HG03469 (cell line): ENCODE results near the gene PDRG1.

Experiments
- ATAC-seq: cut with Tn5 transposase; IDR thresholded peaks from one replicate; pipeline ENCODE4 v1.9.1; 2021; ENCODE audit warnings: mild to moderate bottlenecking, moderate library complexity, moderate number of reproducible peaks; ENCODE audit not compliant: unreplicated experiment

PDRG1 gene

GRCh38 chr20:31951530-31952453, at the start of gene PDRG1:
PDRG1 (minus strand) TSS chr20:31952046; CDS start chr20:31951961, 85 bp downstream.
- peak; percentile 87 for ATAC-seq

GRCh38 chr20:31998246-31998645, 46.4 kb upstream of the PDRG1 start:
- ATAC-seq: no peak

GRCh38 chr20:31996996-31997395, 45.1 kb upstream of the PDRG1 start:
- ATAC-seq: no peak

GRCh38 chr20:31992086-31992485, 40.2 kb upstream of the PDRG1 start:
- ATAC-seq: no peak

GRCh38 chr20:31991339-31991705, 39.5 kb upstream of the PDRG1 start:
- ATAC-seq: no peak

- ATAC-seq: no peak
Measured at GRCh38 chr20:31990641-31991338, 38.9 kb upstream of the PDRG1 start.

- no peak for ATAC-seq
Measured at GRCh38 chr20:31989030-31989645, 37.3 kb upstream of the PDRG1 start.

- no peak for ATAC-seq
Measured at GRCh38 chr20:31988430-31989015, 36.7 kb upstream of the PDRG1 start.

GRCh38 chr20:31987744-31988143, 35.9 kb upstream of the PDRG1 start:
- ATAC-seq: no peak

- no peak for ATAC-seq
Measured at GRCh38 chr20:31984981-31985471, 33.2 kb upstream of the PDRG1 start.

- no peak for ATAC-seq
Measured at GRCh38 chr20:31981784-31982183, 29.9 kb upstream of the PDRG1 start.

GRCh38 chr20:31979713-31980426, 28.0 kb upstream of the PDRG1 start:
- no peak for ATAC-seq

- no peak for ATAC-seq
Measured at GRCh38 chr20:31977080-31977479, 25.2 kb upstream of the PDRG1 start.

- ATAC-seq: no peak
Measured at GRCh38 chr20:31975874-31976273, 24.0 kb upstream of the PDRG1 start.

- no peak for ATAC-seq
Measured at GRCh38 chr20:31974951-31975487, 23.2 kb upstream of the PDRG1 start.

- no peak for ATAC-seq
Measured at GRCh38 chr20:31974296-31974695, 22.4 kb upstream of the PDRG1 start.

- no peak for ATAC-seq
Measured at GRCh38 chr20:31972471-31973021, 20.7 kb upstream of the PDRG1 start.

GRCh38 chr20:31969991-31970390, 18.1 kb upstream of the PDRG1 start:
- ATAC-seq: no peak

- ATAC-seq: no peak
Measured at GRCh38 chr20:31968291-31969126, 16.7 kb upstream of the PDRG1 start.
